OCI-LY7 (cell line): ENCODE results near the gene TTBK1.

ENCODE experiments used
- EZH2phosphoT487 ChIP-seq: fragments of 200-600 bp; sonication (generic); IDR thresholded peaks from 2 replicates; pipeline ENCODE4 v1.6.1; 2018; ENCODE audit warnings: low read depth, borderline replicate concordance, mild to moderate bottlenecking, mixed run types, antibody characterized with exemption, low read length, moderate library complexity, mixed read lengths
- TF ChIP-seq, protein P1 (sequence below): fragments of 200-600 bp; sonication (generic); conservative IDR thresholded peaks from 2 replicates; pipeline ENCODE4 v1.5.1; 2014; ENCODE audit warnings: mild to moderate bottlenecking, antibody characterized with exemption, low read length, moderate library complexity, mixed read lengths

DNA sequence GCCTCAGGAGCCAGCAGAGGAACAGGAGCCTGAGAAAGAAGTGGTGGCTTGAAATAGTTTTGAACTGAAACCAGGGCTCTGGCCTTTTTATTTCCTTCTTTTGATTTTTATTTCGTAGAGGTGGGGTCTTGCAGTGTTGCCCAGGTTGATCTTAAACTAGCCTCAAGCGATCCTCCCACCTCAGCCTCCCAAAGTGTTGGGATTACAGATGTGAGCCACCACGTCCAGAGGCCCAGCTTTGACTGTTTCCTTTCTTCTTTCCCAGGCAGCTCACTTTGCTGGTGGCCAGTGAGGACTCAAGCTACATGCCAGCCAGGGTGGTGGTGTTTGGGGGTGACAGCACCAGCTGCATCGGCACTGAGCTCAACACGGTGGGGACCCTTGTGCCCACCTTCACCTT, 40.8 kb upstream of the TTBK1 start:
- TF ChIP-seq, protein P1, sequence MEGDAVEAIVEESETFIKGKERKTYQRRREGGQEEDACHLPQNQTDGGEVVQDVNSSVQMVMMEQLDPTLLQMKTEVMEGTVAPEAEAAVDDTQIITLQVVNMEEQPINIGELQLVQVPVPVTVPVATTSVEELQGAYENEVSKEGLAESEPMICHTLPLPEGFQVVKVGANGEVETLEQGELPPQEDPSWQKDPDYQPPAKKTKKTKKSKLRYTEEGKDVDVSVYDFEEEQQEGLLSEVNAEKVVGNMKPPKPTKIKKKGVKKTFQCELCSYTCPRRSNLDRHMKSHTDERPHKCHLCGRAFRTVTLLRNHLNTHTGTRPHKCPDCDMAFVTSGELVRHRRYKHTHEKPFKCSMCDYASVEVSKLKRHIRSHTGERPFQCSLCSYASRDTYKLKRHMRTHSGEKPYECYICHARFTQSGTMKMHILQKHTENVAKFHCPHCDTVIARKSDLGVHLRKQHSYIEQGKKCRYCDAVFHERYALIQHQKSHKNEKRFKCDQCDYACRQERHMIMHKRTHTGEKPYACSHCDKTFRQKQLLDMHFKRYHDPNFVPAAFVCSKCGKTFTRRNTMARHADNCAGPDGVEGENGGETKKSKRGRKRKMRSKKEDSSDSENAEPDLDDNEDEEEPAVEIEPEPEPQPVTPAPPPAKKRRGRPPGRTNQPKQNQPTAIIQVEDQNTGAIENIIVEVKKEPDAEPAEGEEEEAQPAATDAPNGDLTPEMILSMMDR, result no peak
- TF ChIP-seq EZH2phosphoT487, result no peak
